TTC549 (cell line): Measurements from ENCODE around the gene KMT2B.

Source experiments
- FAIRE-seq: peaks from 2 replicates; lab custom pipeline; 2012; peaks lifted over from hg19 to GRCh38; lab: Jason Lieb, UNC

Gene KMT2B

GRCh38 chr19:35777961-35778360, 60.2 kb downstream of the KMT2B start:
- no peak for FAIRE-seq

GRCh38 chr19:35779033-35779432, 61.2 kb downstream of the KMT2B start:
- FAIRE-seq = no peak

GRCh38 chr19:35780058-35780457, 62.3 kb downstream of the KMT2B start:
- no peak for FAIRE-seq

- no peak for FAIRE-seq
Measured at GRCh38 chr19:35780717-35781116, 62.9 kb downstream of the KMT2B start.

- FAIRE-seq = no peak
Measured at GRCh38 chr19:35781650-35782049, 63.8 kb downstream of the KMT2B start.

- FAIRE-seq = no peak
Measured at GRCh38 chr19:35782589-35782988, 64.8 kb downstream of the KMT2B start.

- no peak for FAIRE-seq
Measured at GRCh38 chr19:35783469-35784434, 65.9 kb downstream of the KMT2B start.

GRCh38 chr19:35784503-35785338, 66.9 kb downstream of the KMT2B start:
- FAIRE-seq = no peak

- no peak for FAIRE-seq
Measured at GRCh38 chr19:35785339-35785627, 67.5 kb downstream of the KMT2B start.

- FAIRE-seq = no peak
Measured at GRCh38 chr19:35786299-35787160, 68.7 kb downstream of the KMT2B start.

GRCh38 chr19:35787227-35787799, 69.5 kb downstream of the KMT2B start:
- FAIRE-seq = no peak
